ENCODE data around the gene GCNT2.

GRCh38 chr6:10615675-10616074 lies 94.5 kb downstream of the GCNT2 start:
- TF ChIP-seq POLR2AphosphoS5 (IDR thresholded peaks at IDR 0.05; ENCODE audit: low read depth, low read length) (no peak), POLR2A (IDR thresholded peaks at IDR 0.05; ENCODE audit: low read depth, low read length) (no peak)
